ENCODE measurements around the gene CAMK2A. TPM values are rescaled to one million over a fixed set of nuclear protein-coding genes. Genes with fewer than 3 reads are reported as not detected.

Gene CAMK2A
- total and polyA plus RNA-seq, 3 donors from 2014 or later, result 0.24 to 0.70 (median 0.25) TPM

DNA sequence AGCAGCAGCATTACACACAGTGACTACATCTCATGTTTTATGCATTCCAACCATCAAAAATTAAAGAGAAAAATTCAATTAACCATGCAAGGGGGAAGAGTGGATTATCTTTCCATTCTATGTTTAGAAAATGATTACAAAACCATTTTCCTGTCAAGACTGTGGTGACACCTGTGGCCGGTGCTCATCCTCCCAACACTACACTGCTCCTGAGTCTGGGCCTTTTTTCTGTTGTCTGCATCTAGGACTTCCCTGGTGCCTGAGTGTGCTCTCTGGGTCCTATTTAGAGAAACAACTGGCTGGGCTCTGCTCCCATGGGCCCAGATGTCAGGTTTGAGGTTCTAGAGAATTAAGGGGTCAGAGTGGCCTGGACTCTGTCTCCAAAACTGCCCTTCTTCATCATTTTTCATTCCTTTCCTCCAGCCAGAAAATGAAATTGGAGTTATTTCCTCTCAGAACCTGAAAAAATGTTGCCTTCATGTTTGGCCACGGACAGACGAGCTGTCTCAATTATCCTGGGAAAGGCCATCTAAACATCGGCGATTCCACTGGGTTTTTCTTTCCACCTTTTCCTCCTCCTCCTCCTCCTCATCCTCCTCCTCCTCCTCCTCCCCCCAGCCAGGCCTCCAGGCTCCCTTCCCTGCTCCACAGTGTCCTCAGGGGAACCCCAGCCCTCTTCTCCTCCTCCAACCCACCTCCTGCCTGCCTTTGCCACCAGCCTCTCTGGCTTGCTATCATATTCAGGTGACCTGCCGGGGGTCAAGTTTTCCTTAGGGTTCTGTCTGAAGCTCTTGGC, 24.5 kb upstream of the CAMK2A start:
- H3K36me3 ChIP-seq (ENCODE audit: low read depth, missing control alignments), result no peaks in the 10 kb centered on the region
- DNase-seq, result no peak
- H3K9me3 ChIP-seq, result no peaks in the 10 kb centered on the region
- WGBS, 2 donors, result 57 to 78% methylated on average over 6 of the region's 6 CpGs
- no peak for TF ChIP-seq POLR2A (IDR thresholded peaks at IDR 0.05)
- TF ChIP-seq, protein P1, sequence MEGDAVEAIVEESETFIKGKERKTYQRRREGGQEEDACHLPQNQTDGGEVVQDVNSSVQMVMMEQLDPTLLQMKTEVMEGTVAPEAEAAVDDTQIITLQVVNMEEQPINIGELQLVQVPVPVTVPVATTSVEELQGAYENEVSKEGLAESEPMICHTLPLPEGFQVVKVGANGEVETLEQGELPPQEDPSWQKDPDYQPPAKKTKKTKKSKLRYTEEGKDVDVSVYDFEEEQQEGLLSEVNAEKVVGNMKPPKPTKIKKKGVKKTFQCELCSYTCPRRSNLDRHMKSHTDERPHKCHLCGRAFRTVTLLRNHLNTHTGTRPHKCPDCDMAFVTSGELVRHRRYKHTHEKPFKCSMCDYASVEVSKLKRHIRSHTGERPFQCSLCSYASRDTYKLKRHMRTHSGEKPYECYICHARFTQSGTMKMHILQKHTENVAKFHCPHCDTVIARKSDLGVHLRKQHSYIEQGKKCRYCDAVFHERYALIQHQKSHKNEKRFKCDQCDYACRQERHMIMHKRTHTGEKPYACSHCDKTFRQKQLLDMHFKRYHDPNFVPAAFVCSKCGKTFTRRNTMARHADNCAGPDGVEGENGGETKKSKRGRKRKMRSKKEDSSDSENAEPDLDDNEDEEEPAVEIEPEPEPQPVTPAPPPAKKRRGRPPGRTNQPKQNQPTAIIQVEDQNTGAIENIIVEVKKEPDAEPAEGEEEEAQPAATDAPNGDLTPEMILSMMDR (IDR thresholded peaks at IDR 0.05), result no peak
- H3K4me3 ChIP-seq, result no peak overlapping the region
- no peaks in the 10 kb centered on the region for H3K4me1 ChIP-seq
- H3K27ac ChIP-seq, result no peak overlapping the region
- no peaks in the 10 kb centered on the region for H3K27me3 ChIP-seq
- intact Hi-C loops (cut with DNase I; ENCODE audit: low total_unique reads), result no loop called here

DNA sequence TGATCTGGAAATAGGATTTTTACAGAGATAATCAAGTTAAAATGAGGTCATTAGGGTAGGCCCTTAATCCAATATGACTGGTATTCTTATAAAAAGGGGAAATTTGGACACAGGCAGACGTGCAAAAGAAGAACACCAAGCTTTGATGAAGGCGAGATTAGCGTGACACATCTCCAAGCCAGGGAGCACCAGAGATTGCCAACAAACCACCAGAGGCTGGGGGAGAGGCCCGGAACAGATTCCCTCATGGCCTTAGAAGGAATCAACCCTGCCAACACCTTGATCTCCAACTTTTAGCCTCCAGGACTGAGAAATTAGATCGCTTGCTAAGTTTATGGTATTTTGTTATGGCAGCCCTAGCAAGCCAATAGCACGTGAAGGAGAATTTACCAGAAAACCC, 23.9 kb upstream of the CAMK2A start:
- H3K27ac ChIP-seq, result no peak overlapping the region
- 88% methylated on average over 6 of the region's 6 CpGs for WGBS, 2 donors
- H3K9me3 ChIP-seq, result no peaks in the 10 kb centered on the region

DNA sequence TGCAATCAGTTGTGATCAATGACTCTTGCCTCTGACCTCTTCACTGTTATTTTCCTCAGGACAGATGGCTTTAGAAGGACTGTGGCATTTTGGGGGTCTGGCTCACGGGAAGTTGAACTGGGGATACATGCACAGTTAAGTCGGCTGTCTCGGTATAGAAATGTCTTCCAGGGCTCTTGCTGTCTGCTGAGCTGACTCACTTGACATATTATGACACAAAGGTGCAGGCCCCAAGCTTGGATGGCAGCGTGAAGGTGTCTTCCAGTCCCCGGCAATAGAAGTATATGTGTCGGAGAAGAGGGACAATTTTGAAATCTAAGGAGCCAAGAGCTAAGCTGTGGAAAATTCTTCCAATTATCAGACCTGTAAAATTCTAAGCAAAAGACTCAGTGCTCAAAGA, 22.9 kb upstream of the CAMK2A start:
- intact Hi-C loops (cut with DNase I; ENCODE audit: low total_unique reads), result no loop called here
- H3K27ac ChIP-seq, result no peak overlapping the region
- no peaks in the 10 kb centered on the region for H3K27me3 ChIP-seq
- H3K36me3 ChIP-seq (ENCODE audit: low read depth, missing control alignments), result no peaks in the 10 kb centered on the region
- no peak for DNase-seq
- 92 to 95% methylated on average over 6 of the region's 6 CpGs for WGBS, 2 donors
- no peak for TF ChIP-seq POLR2A (IDR thresholded peaks at IDR 0.05)
- TF ChIP-seq, protein P1 (IDR thresholded peaks at IDR 0.05), result no peak
- no peak overlapping the region for H3K4me3 ChIP-seq
- no peaks in the 10 kb centered on the region for H3K9me3 ChIP-seq
- no peaks in the 10 kb centered on the region for H3K4me1 ChIP-seq

More for the DNA sequence above, 23.9 kb upstream of the CAMK2A start:
- intact Hi-C loops (cut with DNase I; ENCODE audit: low total_unique reads), result no loop called here
- Histone ChIP-seq H3K4me3 (no peak overlapping the region), H3K4me1 (no peaks in the 10 kb centered on the region), H3K27me3 (no peaks in the 10 kb centered on the region), H3K36me3 (ENCODE audit: low read depth, missing control alignments) (no peaks in the 10 kb centered on the region)
- DNase-seq, result no peak
- no peak for TF ChIP-seq POLR2A (IDR thresholded peaks at IDR 0.05)
- TF ChIP-seq, protein P1 (IDR thresholded peaks at IDR 0.05), result no peak

DNA sequence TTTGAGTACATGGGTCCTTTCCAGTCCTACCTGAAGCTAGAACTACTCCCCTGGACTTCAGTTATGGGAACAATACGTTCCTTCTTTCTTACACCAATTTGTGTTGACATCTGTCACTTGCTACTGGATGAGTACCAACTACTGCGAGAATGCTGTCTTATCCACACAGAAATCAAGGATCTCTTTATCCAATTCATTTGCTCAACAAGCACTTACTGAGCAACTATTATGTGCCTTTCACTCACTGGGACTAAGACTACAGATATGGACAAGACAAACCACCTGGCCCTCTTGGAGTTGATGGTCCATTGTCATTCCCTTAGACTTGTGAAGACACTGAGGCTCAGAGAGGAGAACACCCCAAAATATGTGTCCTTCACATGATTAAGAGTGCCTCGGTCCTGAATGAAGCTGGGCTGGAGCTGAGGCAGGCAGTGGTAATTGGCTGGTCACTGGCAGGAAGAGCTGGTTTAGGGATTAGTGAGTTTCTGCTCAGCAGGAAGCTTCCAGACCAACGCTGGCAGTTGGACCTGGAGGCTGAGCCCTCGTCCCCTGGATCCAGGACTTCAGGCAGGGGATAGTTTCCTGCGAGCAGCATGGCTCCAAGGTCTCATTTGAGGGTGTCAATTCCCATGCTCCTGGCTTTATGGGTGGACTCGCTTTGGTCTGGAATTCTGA, 21.6 kb upstream of the CAMK2A start:
- intact Hi-C loops (cut with DNase I; ENCODE audit: low total_unique reads), result no loop called here
- WGBS, 2 donors, result 89 to 92% methylated on average over 6 to 7 of the region's 7 CpGs
- no peak overlapping the region for H3K27ac ChIP-seq
- no peaks in the 10 kb centered on the region for H3K9me3 ChIP-seq
- DNase-seq, result no peak
- no peaks in the 10 kb centered on the region for H3K36me3 ChIP-seq (ENCODE audit: low read depth, missing control alignments)
- H3K4me3 ChIP-seq, result no peak overlapping the region
- no peaks in the 10 kb centered on the region for H3K27me3 ChIP-seq
- TF ChIP-seq, protein P1 (IDR thresholded peaks at IDR 0.05), result no peak
- no peak for TF ChIP-seq POLR2A (IDR thresholded peaks at IDR 0.05)
- H3K4me1 ChIP-seq, result no peaks in the 10 kb centered on the region

Measured in testis (tissue), 3 donors.